Measurements from ENCODE around the gene DOK5.

DOK5 gene

DNA sequence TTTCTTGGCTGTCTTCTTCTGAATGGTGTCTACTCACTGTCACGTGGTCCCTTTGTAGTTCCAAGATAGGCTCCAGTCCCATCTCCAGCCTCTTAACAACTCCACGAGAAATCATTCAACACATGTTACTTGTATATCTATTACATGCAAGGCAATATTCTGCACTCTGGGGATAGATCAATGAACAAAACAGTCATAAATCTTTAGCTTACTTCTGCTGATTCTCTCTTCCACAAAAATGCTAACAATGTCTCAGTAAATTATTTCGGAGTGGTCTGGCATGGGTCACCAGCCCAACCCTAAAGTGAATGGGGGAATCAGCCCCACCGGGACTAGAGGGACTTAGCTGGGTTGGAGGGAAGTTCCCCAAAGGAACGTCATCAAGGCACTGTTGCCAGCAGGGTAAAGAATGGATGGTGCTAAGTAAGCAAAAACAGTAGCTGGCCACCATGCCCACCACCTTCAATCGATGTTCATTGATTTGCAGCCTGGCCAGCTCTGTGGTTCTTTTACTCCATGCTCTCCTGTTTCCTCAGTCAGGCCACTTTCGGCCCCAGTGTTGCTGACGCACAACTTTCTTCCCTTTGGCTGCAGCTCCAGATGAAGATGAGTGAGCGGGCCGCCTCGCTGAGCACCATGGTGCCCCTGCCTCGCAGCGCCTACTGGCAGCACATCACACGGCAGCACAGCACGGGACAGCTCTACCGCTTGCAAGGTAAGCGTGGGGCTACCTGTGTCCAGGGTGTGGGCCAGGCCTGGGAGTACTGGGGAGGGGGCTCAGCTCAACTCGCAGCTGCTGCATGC lies 167.7 kb downstream of the DOK5 start:
- DNase-seq (ENCODE audit: extremely low read depth in 1 of 2, low read depth in 1 of 2), result no peak

DNA sequence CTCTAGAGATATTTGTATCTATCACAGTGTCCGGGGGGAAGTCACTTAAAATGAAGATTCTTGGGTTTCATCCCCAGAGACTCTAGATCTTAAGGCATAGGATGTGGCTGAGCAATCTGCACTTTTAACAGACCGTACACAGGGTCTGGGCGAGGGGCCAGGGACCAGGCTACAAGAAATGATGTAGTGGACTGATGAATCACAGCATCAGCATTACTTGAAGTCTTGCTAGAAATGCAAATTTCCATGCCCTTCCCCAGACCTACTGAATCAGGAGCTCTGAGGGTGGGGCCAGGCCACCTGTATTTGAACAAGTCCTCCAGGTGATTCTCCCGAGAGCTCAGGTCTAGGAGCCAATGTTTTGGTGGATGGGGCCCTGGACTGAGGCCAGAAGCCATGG lies 168.4 kb downstream of the DOK5 start:
- no peak for DNase-seq (ENCODE audit: extremely low read depth in 1 of 2, low read depth in 1 of 2)

DNA sequence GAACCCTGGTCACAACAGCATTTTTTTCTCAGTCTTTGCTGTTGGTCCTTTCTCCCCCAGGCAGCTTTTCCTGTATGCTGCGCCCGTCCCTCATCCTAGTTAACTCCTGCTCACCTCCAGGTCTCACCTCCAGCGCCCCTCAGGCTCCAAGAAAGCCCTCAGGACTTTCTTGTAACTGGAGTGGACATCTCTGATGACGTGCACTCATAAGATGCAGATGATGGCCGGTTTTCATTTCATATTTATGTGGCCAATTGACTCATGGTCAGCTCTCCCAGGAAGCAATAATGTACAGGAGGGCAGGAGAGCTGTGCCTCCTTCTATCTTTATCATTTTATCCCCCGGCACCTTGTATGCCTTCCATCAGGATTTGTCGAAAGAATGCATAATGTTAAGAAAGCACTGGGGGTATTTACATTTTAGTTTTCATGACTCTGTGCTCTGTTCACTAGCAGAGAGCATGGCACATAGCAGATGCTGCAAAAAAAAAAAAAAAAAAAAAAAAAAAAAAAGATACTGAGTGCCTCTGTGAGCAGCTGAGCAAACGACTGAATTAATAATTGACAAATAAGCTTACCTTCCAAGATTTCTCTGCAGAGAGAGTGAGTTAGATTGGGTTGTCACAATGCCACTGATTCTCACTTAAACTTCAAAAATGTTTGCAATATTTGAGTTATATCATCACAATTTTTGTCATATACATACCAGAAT lies 170.2 kb downstream of the DOK5 start:
- DNase-seq (ENCODE audit: extremely low read depth in 1 of 2, low read depth in 1 of 2), result no peak

DNA sequence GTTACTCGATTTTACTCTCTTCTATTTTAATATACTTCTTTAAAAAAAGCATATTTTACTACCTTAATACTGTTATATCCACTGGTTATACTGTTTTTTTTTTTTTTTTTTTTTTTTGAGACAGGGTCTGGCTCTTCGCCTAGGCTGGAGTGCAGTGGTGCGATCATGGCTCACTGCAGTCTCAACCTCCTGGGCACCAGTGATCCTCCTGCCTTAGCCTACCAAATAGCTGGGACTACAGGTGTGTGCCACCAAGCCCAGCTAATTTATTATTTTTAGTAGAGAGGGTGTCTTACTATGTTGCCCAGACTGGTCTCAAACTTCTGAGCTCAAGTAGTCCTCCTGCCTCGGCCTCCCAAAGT lies 170.7 kb downstream of the DOK5 start:
- DNase-seq (ENCODE audit: extremely low read depth in 1 of 2, low read depth in 1 of 2), result no peak

DNA sequence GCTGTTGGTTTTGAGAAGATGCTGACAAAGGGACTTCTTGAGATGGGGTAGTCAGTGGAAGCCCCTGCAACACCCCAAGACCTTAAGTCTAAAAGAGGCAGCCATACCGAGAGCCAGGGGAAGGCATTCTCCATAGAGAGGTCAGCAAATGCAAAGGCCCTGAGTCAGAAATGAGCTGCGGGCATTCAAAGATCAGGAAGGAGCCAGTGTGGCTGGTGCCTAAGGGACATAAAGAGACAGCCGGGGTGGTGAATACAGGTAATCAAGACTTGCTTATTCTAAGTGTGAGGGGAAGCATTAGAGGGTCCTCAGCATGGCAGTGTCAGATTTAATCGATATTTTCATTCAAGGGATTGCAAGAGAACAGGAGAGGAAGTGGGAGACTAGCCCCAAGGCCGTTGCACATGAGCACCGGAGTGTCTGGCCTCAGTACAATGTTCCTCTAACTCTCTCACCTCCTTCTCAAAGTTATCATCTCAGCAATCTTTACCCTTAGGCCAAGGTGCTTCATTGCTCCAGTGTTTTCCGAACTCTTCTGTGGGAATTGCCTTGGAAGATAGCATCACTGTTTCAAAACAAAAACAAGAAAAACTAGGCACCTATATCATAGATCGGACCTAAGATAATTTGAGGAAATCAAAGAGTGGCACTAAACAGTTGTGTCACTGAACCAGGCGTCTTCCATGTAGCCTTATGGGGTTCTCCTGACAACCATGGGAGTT lies 173.2 kb downstream of the DOK5 start:
- DNase-seq (ENCODE audit: extremely low read depth in 1 of 2, low read depth in 1 of 2), result no peak

DNA sequence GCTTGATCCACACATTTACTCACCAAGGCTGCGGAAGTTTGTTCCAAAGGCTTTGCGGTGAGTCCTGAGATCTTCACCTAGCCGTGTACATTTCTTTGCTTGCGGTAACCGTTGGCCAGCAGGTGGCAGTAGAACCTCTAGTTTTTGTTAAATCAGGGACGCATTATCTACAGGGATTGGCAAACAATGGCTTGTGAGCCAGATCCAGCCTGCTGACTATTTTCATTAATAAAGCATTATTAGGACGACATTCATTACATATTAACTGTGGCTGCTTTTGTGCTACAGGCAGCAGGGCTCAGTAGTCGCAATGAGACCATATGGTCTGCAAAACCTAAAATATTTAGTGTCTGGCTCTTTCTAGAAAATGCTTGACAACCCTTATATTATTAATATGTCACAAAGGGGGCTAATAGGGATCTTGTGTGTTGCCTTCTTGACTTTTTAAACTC lies 174.1 kb downstream of the DOK5 start:
- peak in 1 of 2 donors; percentile 32 for DNase-seq (ENCODE audit: extremely low read depth in 1 of 2, low read depth in 1 of 2)

DNA sequence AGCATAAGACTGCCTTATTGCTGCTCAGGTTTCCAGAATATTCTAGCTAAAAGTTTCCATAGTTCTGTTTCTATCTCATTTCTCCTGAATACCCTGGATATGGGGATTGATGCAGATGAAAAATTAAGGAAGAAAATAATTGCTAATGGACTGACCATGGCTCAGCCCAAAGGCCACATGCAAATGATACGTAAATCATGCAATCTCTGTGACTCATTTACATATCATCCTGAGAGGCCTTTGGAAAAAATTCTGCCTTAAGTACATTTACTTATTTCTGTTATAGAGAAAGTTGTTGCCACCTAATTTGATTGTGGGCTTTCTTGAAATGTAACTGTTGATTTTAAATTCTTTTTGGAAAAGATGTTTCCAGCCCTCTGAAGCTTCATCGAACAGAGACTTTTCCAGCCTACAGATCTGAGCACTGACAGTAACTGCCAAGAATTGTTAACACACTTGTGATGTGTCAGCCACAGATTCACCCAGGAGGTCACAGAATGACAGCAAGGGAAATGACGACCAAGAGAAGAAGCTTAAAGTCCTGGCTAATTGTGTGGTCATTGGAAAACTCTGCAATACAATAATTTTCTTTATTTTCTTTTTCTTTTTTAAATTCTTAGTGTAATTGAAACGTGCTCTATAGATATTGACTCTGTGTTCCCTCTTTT lies 174.8 kb downstream of the DOK5 start:
- DNase-seq (ENCODE audit: extremely low read depth in 1 of 2, low read depth in 1 of 2), result no peak

DNA sequence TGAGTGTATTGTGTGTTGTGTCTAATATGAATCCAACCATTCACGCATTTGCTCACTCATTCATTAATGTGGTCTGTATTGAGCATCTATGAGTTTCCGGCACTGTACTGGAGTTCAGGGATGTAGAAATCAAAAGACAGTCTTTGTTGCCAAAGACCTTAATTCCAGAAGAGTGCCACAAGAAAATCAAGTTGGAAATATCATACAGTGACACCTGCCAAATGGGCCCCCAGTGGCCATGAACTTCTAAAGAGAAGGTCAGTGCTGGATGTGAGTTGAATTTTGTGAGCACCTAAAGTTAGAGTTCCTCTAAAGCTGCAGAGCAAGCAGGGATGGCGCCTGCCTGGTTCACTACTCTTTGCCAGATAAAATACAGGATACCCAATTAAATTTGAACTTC lies 175.9 kb downstream of the DOK5 start:
- DNase-seq (ENCODE audit: extremely low read depth in 1 of 2, low read depth in 1 of 2), result no peak

DNA sequence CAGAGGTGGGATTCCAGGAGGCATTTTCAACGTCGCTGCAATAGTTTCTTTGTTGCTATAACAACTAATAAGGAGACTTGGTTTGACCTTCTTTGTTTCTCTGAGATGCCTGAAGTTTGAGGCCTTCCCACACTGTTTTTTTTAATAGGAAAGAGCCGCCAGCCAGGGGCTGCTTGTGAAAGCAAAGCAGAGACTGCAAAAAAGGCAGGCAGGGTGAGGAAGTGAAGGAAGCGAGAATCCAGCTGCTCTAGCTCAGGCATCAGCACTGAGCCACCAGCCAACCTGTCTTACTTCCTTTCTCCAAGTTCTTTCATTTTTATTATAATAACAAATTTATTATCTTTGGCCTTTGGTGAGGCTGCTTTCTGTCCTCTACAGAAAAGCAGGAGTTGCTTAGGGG lies 179.1 kb downstream of the DOK5 start:
- DNase-seq (ENCODE audit: extremely low read depth in 1 of 2, low read depth in 1 of 2), result no peak

DNA sequence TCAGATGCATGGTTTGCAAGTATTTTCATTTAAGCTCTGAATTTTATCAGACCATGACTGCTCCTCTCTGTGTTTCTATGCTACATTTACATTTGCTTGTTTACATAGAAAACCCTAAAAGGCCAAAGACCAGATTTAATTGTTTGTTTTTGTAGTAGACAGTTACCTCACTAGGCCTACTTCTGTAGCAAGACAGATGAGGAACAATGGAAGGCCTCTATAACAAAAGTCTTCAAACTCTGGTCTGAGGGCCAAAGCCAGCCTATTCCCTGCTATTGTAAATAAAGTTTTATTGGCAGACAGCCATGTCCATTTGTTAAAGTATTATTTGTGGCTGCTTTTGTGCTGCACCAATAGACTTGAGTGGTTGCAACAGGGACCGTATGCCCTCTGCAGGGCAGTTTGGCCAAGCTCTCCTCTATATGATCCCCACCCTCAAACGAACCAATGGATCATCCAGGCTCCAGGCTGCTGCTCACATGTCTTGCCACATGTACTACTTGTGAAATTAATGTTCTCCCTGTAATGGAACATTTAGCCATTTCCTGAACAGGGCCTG lies 182.0 kb downstream of the DOK5 start:
- DNase-seq (ENCODE audit: extremely low read depth in 1 of 2, low read depth in 1 of 2), result no peak

DNA sequence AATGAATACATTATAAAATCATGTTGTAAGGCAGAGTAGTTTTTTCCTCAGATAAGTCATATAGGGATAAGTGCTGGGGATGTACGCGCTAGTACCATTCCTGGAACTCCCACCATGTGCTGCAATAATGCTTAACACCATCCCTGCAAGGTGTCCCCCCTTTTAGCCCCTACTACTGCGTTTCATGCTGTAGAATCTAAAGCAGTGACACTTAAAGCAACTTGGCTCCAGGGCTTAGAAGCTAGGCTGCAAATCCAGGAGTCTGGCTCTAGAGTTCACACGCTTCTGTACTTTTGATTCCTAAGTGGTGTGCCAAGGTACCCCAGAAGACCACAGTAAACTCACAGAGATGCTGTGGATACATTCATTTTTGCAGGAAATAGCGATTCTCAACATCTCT lies 183.1 kb downstream of the DOK5 start:
- DNase-seq (ENCODE audit: extremely low read depth in 1 of 2, low read depth in 1 of 2), result no peak

DNA sequence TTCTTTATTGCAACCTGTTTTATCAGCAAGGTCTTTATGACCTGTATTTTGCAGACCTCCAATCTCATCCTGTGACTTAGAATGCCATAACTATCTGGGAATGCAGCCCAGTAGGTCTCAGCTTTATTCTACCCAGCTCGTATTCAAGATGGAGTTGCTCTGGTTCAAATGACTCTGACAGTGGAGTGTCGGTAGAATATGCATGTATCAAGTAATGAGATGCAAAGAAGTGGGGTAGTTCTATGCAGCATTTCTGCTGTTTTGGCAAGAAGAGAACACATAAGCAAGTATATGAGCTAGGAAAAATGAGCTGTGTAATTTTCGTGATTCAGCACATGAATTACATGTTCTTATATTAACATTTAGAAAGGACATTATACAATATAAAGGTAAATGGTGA lies 185.9 kb downstream of the DOK5 start:
- DNase-seq (ENCODE audit: extremely low read depth in 1 of 2, low read depth in 1 of 2), result no peak

DNA sequence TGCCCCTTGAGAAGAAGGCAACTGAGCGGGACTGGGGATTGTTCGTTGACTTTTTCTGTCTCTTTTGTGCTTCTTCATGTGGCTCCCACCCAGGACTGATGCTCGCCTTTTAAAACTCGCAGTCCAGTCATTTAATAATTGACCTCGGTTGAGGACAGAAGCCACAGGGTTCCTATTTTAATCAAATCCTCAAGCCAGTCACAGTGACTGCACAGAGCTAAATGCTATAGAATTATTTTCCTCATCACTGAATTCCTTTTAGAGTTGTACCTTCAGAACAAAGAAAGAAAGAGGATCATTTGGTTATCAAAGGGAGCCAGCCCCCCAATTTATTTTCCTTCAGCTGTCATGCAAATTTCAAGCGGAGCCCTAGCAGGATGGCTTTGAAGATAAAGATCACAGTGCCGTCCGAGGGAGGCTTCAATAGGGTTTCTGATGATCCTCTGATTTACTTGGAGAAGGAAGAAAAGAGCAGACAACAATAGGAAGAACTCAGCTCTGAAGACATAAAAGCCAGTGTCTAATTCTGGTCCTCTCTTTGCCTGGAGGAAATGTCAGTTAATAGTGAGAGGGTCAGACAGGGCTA lies 186.6 kb downstream of the DOK5 start:
- no peak for DNase-seq (ENCODE audit: extremely low read depth in 1 of 2, low read depth in 1 of 2)

DNA sequence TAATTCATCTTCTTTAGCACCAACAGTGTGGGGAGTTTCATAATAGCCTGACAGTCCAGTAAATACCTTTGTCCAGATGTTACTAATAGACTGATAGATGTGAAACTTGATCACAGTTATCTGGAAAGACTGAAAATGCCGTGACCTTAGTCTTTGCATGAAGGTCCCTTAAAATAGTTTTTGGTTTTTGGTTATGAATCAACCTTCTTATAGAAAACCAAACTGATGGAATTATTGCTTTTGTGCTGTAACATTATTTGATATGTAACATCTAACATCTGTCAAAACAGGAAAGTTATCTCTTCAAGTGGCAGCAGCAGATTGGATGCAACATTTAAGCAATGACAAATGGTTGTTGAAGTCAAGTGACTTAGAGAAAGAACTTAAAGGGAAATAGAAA lies 190.4 kb downstream of the DOK5 start:
- DNase-seq (ENCODE audit: extremely low read depth in 1 of 2, low read depth in 1 of 2), result no peak

DNA sequence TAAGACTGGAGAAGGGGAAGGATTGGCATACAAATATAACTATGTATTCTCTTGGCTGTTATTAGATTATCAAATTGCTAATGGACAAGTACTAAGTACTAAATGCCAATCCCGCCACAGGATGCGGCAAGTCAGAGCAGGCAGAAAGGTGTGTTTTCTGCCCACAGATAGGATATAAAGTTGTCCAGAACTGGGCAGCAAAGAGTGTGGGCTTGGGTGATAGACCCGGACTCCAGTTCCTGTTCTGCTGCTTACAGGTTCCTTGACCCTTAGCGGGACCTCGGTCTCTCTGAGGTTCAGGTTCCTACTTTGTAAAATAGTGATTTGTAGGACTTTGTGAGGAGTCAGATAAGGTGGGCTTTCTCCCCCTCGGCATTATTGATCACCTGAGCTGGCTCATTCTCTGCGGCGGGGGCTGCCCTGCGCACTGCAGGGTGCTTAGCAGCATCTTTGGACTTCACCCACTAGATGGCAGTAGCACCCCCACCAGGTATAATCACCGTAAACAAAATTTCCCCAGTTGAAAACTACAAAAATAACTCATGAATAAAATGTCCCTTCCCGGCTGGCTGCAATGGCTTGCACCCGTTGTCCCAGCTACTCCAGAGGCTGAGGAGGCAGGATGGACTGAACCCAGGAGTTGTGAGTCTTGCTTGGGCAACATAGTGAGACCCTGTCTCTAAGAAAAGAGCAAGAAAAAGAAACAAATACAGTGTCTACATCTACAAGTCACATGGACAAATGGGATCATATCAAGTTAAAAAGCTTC lies 193.1 kb downstream of the DOK5 start:
- no peak for DNase-seq (ENCODE audit: extremely low read depth in 1 of 2, low read depth in 1 of 2)

DNA sequence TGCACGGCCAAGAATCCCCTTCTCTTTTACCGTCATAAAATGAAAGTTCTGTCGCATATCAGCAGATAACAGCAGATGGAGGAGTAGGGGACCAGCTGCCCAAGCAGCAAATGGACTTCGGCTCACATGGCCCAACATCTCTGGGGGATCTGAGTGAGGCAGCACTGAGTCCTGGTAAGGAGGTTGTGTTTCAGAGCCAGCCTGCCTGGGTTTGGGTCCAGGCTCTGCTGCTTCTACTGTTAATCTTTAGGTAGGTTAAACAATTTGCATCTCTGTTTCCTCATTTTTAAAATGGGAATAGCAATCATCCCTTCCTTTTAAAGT lies 193.6 kb downstream of the DOK5 start:
- no peak for DNase-seq (ENCODE audit: extremely low read depth in 1 of 2, low read depth in 1 of 2)

DNA sequence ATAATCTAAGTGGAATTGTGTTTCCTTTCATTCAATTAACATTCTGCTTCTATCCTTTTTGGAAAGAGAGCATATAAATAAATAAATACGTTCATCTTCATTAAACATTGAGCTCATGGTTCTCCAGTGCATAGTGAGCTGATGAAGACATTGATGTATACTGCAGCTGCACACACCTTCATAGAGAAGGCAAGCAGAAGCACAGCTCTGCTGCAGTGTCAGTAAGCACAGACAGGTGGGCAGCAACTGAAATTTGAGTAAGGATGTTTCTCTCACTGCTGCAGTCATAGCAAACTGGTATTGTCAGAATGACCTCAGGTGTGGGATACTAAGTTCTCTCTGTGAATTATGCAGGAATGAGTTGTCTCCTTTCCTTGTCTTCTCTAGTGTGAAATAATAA lies 202.9 kb downstream of the DOK5 start:
- DNase-seq (ENCODE audit: extremely low read depth in 1 of 2, low read depth in 1 of 2), result no peak

DNA sequence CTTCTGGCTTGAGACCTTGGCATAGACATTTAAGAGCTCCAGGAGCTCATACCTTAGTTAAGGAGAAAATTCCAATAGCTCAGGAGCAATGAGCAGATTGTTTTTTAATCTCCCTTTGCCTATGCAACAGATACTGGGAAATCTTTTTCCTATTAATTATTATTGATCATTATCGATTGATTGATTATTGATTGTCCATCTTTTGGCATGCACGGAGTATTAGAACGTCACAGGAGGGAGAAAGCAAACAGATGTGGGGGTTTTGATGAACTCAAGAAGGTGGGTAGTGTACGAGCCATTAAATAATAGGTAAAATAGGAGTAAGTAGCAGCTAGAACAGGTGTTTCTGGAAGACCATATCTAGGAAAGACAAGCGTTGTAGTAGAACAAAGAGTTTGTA lies 205.0 kb downstream of the DOK5 start:
- DNase-seq (ENCODE audit: extremely low read depth in 1 of 2, low read depth in 1 of 2), result no peak

DNA sequence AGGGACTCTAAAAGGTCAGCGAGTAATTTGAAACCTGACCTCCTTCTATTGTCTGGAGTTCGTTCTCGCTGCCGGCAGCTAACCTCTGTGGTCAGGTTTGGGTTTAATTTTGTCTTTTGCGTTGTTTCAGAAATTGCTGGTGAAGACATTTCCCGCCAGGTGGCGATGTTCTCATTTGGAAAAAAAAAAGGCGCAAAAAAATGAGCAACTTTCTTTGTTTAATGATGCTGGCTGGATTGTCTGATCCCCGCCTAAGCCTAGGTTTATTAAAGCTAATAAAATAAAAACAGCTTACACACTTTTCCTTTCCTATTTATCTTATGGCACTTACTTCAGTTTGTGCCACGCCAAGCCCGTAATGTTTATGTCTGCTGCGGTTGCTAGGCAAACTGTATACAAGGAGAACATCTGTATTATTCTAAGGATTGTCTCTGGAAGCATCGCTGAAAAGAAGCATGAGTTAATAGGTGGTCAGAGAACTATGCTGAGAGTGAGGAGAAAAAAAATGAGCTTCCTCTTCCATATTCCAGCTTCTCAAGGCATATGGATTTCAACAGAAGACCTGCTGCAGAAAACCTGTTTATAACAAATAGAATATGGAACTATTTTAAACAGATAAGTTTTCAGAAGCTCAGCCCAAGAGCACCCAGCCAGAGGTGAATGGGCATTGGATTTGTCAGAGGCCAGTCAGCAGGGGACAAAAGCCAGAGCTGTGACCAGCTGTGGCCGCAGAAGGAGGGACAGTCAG lies 205.7 kb downstream of the DOK5 start:
- DNase-seq (ENCODE audit: extremely low read depth in 1 of 2, low read depth in 1 of 2), result no peak

Measured in activated CD8-positive, alpha-beta memory T cell treated with anti-CD3 and anti-CD28 coated beads for 1 hour (primary cell).